Hepatocyte (in vitro differentiated cells): Measurements from ENCODE around the gene MYL7.

Source experiments
- CTCF ChIP-seq: fragments of 200-600 bp; sonication (generic); IDR thresholded peaks from 2 replicates; pipeline ENCODE4 v1.5.1; 2016; ENCODE audit warnings: antibody characterized with exemption, mild to moderate bottlenecking; ENCODE audit not compliant: poor library complexity
- EZH2 ChIP-seq: fragments of 200-600 bp; sonication (generic); IDR thresholded peaks from 2 replicates; pipeline ENCODE4 v1.6.1; 2016; ENCODE audit warnings: antibody characterized with exemption, mild to moderate bottlenecking, borderline replicate concordance

- TF ChIP-seq EZH2 = no peak
- no peak for TF ChIP-seq CTCF
Measured at GRCh38 chr7:44111761-44112160, 29.4 kb downstream of the MYL7 start.
